Skeletal muscle tissue (tissue), 4 donors: ENCODE data around the gene ADCYAP1R1. TPM values are rescaled to one million over a fixed set of nuclear protein-coding genes. Genes with fewer than 3 reads are reported as not detected.

Experiments
- H3K27ac ChIP-seq: one replicate; pipeline ENCODE4 v1.7.0; 2013; ENCODE audit warnings: mild to moderate bottlenecking, low read depth, low read length, inconsistent platforms
- H3K27me3 ChIP-seq, 3 donors: one replicate each; pipeline ENCODE4 v1.7.0; 2013; ENCODE audit warnings: low read length in 3 of 3; ENCODE audit not compliant: control insufficient read depth in 3 of 3, insufficient read depth in 3 of 3
- H3K36me3 ChIP-seq, 3 donors: one replicate each; pipeline ENCODE4 v1.7.0; 2013; ENCODE audit warnings: low read length in 3 of 3; ENCODE audit not compliant: control insufficient read depth in 3 of 3, insufficient read depth in 3 of 3
- H3K4me1 ChIP-seq, 3 donors: one replicate each; pipeline ENCODE4 v1.7.0; 2013; ENCODE audit warnings: low read length in 3 of 3, mild to moderate bottlenecking in 3 of 3; ENCODE audit not compliant: control insufficient read depth in 3 of 3, insufficient read depth in 3 of 3
- H3K4me3 ChIP-seq, 3 donors: one replicate each; pipeline ENCODE4 v1.7.0; 2013; ENCODE audit warnings: low read length in 3 of 3
- H3K9ac ChIP-seq, 3 donors: one replicate each; pipeline ENCODE4 v1.7.0; 2013; ENCODE audit warnings: low read length in 3 of 3, mild to moderate bottlenecking in 3 of 3, moderate library complexity in 2 of 3, low read depth in 1 of 3
- H3K9me3 ChIP-seq, 3 donors: one replicate each; pipeline ENCODE4 v1.7.0; 2013; ENCODE audit warnings: low read length in 3 of 3; ENCODE audit not compliant: control insufficient read depth in 3 of 3
- total RNA-seq: library from RNA; depleted of rRNA; stranded (reverse); fragments of >200 nt; gene quantifications from one replicate; pipeline ENCODE4 v1.2.3, GENCODE V29; 2014
- donor health status: Osteomylitis.

The ADCYAP1R1 gene
- total RNA-seq, 1 donor from 2014 or later = 7.8 TPM

DNA sequence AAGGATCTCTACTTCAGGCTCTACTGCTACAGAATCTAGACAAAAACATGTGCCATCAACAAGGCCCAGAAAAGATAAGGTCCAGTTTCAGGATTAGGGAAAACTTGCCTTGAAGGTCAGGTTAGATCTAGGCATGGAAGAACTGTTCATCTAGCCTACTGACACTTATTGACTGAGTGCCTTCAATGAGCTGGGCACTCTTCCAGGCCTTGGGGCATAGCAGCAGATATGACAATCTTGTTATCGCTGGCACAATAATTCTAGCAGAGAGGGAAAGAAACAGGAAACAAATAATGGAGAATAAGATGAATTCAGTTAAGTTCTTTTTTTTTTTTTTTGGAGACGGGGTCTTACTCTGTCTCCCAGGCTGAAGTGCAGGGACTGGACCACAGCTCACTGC lies 71.6 kb downstream of the ADCYAP1R1 start:
- Histone ChIP-seq H3K9me3 (no peaks in the 10 kb centered on the region), H3K27me3 (peaks cover 0 to 8% (median 5%) of the 10 kb centered on the region in 3 donors), H3K4me3 (no peak overlapping the region), H3K9ac (no peak overlapping the region), H3K36me3 (no peaks in the 10 kb centered on the region), H3K4me1 (no peaks in the 10 kb centered on the region), H3K27ac (no peak overlapping the region)

DNA sequence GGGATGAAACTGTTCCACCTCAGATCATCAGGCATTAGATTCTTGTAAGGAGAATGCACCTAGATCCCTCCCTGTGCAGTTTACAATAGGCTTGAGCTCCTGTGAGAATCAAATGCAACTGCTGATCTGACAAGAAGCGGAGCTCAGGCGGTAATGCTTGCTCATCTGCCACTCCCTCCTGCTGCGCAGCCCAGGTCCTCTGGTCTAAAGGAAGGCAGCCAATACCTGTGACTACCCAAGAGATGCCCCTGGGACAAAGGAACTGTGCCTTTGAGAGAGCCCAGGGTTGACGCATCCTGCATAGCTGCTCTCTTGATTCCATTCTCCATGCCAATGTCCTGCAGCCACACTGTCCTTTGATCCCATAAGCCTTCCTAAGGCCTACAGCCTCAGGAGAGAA lies 73.1 kb downstream of the ADCYAP1R1 start:
- Histone ChIP-seq H3K27me3 (peaks cover 0 to 13% (median 2%) of the 10 kb centered on the region in 3 donors), H3K36me3 (no peaks in the 10 kb centered on the region), H3K4me1 (no peaks in the 10 kb centered on the region), H3K27ac (no peak overlapping the region), H3K9me3 (no peaks in the 10 kb centered on the region), H3K9ac (no peak overlapping the region), H3K4me3 (no peak overlapping the region)

DNA sequence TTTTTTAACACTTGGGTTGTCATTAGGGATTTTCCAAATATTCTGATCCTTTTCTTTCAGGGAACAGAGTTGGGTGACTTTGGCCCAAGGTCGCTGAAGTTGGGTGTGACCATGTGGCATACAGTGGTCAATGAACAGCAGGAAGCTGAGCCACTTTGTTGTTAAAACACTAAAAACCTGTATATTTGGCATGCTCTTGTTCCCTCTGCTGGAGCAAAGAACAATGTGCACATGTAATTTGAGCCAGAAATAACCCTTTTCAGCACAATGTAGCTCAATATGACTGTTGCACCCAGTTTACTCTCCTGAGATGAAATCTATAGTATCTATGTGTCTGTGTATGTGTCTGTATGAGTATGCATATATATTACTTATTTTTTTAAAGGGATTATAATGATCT lies 74.9 kb downstream of the ADCYAP1R1 start:
- Histone ChIP-seq H3K4me1 (no peaks in the 10 kb centered on the region), H3K9me3 (no peaks in the 10 kb centered on the region), H3K4me3 (no peak overlapping the region), H3K9ac (no peak overlapping the region), H3K36me3 (no peaks in the 10 kb centered on the region), H3K27ac (no peak overlapping the region), H3K27me3 (peaks cover 0 to 13% (median 0%) of the 10 kb centered on the region in 3 donors)

DNA sequence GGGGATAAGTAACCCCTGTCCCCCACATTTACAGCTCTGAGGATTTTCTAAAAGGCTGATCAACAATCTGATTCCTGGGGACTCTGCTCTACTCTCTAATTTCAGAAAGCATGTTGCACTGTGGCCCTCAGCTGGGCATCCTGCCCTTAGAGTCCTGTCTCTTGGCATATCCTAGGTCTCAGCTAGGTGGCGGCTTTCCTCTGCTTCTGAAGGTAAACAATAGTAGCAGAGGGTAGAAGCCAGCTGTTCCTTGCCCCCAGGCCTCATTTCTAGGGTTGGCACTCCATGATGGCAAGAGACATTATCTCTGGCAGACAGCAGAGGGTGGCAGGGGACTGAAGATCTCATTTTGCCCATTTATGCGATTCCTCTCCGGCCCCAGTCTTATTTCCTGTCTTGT lies 77.0 kb downstream of the ADCYAP1R1 start:
- Histone ChIP-seq H3K27ac (no peak overlapping the region), H3K36me3 (no peaks in the 10 kb centered on the region), H3K9me3 (no peaks in the 10 kb centered on the region), H3K4me3 (no peak overlapping the region), H3K9ac (no peak overlapping the region), H3K27me3 (peaks cover 0 to 13% (median 0%) of the 10 kb centered on the region in 3 donors), H3K4me1 (no peaks in the 10 kb centered on the region)

DNA sequence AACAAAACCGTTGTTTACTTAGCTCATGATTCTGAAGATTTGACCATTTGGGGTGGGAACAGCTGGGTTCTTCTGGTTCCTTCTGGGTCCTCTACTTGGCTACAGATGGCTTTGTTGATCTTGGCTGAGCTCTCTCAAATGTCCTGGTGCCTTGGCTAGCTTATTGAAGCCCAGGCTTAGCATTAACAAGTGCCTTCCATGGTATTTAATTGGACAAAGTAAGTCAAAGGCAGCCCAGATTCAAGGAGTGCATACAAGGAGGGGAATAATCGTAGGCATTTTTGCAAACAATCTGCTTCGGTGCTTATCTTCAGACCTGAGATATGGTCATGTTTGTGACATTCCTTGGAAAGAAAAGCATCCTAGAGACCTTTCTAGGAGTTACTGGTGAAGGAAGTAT lies 81.4 kb downstream of the ADCYAP1R1 start:
- no peaks in the 10 kb centered on the region for H3K36me3 ChIP-seq
- peaks cover 0 to 2% (median 0%) of the 10 kb centered on the region in 3 donors for H3K4me1 ChIP-seq
- H3K27ac ChIP-seq = no peak overlapping the region
- no peak overlapping the region for H3K4me3 ChIP-seq
- peaks cover 0 to 7% (median 0%) of the 10 kb centered on the region in 3 donors for H3K27me3 ChIP-seq
- no peak overlapping the region for H3K9ac ChIP-seq
- H3K9me3 ChIP-seq = no peaks in the 10 kb centered on the region

DNA sequence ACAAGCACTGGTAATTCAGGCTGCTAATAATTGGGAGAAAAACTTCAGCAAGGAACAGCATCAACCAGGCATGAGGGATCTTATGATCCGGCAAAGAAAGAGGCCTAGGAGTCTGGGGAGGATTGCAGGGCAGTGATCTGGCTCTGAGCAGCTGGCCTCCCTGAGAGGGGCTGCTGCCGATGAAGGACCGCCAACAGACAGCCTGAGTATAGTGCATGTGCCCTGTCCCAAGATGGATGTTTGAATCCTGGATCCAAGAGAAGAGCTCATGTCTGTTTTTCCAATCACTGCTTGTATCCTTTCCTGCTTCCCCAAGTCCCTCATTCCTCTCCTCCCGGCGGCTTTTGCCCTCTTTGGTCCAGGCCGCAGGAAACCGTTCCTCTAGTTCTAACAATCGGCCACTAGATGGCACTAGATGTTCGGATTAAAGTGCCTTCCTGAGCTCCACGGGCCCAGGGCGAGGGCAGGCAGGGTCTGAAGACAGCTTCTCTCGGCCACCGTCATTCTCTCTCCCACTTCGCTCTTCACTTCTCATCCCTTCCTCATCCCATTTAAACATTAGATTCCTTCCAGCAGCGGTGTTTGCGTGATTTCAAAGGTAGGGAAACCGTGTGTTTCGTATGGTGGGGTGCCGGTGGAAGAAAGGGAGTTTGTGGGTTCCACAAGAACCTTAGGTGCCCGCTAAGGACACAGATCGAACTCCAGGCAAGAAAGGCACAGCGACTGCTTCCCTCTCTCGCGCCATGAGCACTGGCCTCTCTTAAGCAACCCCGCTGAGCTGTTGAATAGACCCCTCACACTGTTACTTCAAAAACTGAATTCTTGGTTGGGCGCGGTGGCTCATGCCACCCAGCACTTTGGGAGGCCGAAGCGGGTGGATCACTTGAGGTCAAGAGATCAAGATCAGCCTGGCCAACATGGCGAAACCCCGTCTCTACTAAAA lies 82.4 kb downstream of the ADCYAP1R1 start:
- H3K4me1 ChIP-seq = peaks cover 0 to 2% (median 0%) of the 10 kb centered on the region in 3 donors
- H3K4me3 ChIP-seq = peak overlapping the region in 2 of 3 donors; percentile 29 to 35
- H3K27ac ChIP-seq = no peak overlapping the region
- no peaks in the 10 kb centered on the region for H3K27me3 ChIP-seq
- H3K36me3 ChIP-seq = no peaks in the 10 kb centered on the region
- peak overlapping the region in 1 of 3 donors; percentile 33 for H3K9ac ChIP-seq
- H3K9me3 ChIP-seq = no peaks in the 10 kb centered on the region

DNA sequence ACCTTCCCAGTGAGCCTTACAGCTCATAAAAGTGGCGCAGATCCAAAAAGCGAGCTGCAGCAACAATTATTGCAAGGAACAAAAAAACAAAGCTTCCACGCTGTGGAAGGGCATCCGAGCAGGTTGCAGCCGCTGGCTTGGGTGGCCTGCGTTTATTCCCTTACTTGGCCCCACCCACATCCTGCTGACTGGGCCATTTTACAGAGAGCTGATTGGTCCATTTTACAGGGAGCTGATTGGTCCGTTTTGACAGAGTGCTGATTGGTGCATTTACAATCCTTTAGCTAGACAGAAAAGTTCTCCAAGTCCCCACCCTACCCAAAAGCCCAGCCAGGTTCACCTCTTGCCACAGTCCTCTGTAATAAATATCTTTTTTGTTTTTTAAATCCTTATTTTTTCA lies 85.1 kb downstream of the ADCYAP1R1 start:
- no peak overlapping the region for H3K4me3 ChIP-seq
- H3K36me3 ChIP-seq = no peaks in the 10 kb centered on the region
- H3K27ac ChIP-seq = no peak overlapping the region
- H3K9ac ChIP-seq = no peak overlapping the region
- peaks cover 0 to 2% (median 0%) of the 10 kb centered on the region in 3 donors for H3K4me1 ChIP-seq
- no peaks in the 10 kb centered on the region for H3K9me3 ChIP-seq
- H3K27me3 ChIP-seq = no peaks in the 10 kb centered on the region

DNA sequence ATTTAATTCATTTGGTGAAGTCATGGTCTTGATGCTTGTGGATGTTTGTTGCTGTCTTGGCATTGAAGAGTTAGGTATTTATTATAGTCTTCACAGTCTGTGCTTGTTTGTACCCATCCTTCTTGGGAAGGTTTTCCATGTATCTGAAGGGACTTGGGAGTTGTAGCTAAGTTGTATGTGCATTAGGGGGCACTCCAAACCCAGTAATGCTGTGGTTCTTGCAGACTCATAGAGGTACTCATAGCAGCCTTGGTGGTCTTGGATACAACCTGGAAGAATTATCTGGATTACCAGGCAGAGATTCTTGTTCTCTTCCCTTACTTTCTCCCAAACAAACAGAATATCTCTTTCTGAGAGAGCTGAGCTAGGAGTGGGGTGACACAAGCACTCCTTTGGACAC lies 93.2 kb downstream of the ADCYAP1R1 start:
- no peak overlapping the region for H3K9ac ChIP-seq

DNA sequence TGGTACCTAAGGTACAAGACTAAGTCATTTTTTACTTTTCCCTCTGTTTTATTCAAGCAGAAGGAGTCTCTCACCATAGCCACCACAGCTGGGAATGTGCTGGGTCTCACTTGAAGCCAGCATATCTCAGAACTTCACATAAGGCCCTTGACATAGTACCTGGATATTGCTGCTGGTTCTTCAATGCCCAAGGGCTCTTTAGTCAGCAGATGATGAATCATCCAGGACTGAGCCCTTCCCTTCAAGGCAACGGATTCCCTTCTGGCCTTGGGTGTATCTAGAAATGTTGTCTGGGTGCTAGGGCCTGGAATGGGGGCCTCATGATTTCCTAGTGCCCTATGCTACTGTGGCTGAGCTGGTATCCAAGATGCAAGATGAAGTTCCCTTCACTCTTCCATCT lies 93.9 kb downstream of the ADCYAP1R1 start:
- H3K9ac ChIP-seq = no peak overlapping the region
- no peaks in the 10 kb centered on the region for H3K4me1 ChIP-seq
- H3K9me3 ChIP-seq = no peaks in the 10 kb centered on the region
- no peaks in the 10 kb centered on the region for H3K36me3 ChIP-seq
- no peak overlapping the region for H3K4me3 ChIP-seq
- H3K27me3 ChIP-seq = peaks cover 0 to 6% (median 4%) of the 10 kb centered on the region in 3 donors
- H3K27ac ChIP-seq = no peak overlapping the region

More for the DNA sequence above, 93.2 kb downstream of the ADCYAP1R1 start:
- H3K36me3 ChIP-seq = no peaks in the 10 kb centered on the region
- H3K27ac ChIP-seq = no peak overlapping the region
- H3K9me3 ChIP-seq = no peaks in the 10 kb centered on the region
- peaks cover 0 to 6% (median 4%) of the 10 kb centered on the region in 3 donors for H3K27me3 ChIP-seq
- H3K4me1 ChIP-seq = no peaks in the 10 kb centered on the region
- H3K4me3 ChIP-seq = no peak overlapping the region

DNA sequence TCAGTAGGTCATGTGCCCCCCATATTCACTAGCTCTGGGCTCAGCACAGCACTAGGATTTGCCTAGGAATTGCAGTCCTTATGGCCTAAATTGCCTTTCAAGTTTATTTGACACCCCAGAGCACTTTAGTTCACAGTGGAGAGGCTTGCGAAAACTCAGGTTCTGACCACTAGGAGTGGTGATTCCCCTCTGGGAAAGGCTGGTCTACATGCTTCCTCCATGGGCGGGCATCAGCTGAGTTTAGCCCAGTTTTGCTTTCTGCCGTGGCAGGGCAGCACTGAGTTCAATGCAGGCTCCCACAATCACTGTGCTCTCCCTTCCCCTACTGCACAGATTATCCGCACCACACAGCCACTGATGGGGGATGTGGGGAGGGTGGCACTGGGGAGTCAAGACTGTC lies 94.4 kb downstream of the ADCYAP1R1 start:
- H3K36me3 ChIP-seq = no peaks in the 10 kb centered on the region
- H3K4me3 ChIP-seq = no peak overlapping the region
- no peak overlapping the region for H3K9ac ChIP-seq

More for the DNA sequence above, 94.4 kb downstream of the ADCYAP1R1 start:
- Histone ChIP-seq H3K9me3 (no peaks in the 10 kb centered on the region), H3K27ac (no peak overlapping the region), H3K27me3 (peaks cover 0 to 6% (median 4%) of the 10 kb centered on the region in 3 donors), H3K4me1 (no peaks in the 10 kb centered on the region)
